GM21526 (cell line): Measurements from ENCODE around the gene ARHGAP44.

Experiments
- ATAC-seq: cut with Tn5 transposase; IDR thresholded peaks from one replicate; pipeline ENCODE4 v1.9.1; 2021; ENCODE audit warnings: moderate library complexity; ENCODE audit not compliant: unreplicated experiment, low FRiP score

The ARHGAP44 gene, protein sequence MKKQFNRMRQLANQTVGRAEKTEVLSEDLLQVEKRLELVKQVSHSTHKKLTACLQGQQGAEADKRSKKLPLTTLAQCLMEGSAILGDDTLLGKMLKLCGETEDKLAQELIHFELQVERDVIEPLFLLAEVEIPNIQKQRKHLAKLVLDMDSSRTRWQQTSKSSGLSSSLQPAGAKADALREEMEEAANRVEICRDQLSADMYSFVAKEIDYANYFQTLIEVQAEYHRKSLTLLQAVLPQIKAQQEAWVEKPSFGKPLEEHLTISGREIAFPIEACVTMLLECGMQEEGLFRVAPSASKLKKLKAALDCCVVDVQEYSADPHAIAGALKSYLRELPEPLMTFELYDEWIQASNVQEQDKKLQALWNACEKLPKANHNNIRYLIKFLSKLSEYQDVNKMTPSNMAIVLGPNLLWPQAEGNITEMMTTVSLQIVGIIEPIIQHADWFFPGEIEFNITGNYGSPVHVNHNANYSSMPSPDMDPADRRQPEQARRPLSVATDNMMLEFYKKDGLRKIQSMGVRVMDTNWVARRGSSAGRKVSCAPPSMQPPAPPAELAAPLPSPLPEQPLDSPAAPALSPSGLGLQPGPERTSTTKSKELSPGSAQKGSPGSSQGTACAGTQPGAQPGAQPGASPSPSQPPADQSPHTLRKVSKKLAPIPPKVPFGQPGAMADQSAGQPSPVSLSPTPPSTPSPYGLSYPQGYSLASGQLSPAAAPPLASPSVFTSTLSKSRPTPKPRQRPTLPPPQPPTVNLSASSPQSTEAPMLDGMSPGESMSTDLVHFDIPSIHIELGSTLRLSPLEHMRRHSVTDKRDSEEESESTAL

DNA sequence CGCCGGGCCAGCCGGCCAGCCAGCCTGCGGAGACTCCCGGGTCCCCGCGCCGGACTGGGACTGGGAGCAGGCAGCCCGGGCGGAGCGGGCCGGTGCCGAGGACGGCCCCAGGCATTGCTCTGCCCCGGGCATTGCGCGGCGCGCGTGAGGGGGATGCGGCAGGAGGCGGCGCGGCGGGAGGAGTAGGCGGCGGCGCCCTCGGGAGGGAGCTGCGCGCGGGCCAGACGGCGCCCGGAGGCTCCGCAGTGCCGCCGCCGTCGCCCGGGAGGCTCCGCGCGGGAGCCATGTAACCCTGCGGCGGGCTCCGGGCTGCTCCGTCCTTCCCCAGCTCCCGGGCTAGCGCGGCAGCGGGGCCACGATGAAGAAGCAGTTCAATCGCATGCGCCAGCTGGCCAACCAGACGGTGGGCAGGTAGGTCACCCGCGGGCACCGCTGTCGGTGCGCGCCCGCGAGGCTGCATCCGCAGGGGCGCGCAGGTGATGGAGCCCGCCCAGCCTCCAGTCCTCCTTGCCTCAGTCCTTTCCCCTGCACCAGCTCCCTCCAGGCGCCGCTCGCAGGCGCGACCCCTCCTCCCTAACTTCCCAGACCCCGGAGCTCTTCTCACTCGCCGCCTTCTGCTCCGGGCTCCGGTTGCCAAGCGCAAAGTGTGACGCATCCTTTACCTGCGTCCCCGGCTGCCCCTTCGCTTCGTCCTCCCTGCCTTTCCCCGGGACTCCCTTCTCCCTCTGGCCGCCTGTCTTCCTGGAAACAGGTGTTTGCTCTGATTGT, at the start of gene ARHGAP44:
Gene ARHGAP44 (plus strand): TSS at position 18 of the 768 bp plus-strand sequence. CDS start 341 bp downstream, at position 359.
- ATAC-seq: peak; percentile 82

DNA sequence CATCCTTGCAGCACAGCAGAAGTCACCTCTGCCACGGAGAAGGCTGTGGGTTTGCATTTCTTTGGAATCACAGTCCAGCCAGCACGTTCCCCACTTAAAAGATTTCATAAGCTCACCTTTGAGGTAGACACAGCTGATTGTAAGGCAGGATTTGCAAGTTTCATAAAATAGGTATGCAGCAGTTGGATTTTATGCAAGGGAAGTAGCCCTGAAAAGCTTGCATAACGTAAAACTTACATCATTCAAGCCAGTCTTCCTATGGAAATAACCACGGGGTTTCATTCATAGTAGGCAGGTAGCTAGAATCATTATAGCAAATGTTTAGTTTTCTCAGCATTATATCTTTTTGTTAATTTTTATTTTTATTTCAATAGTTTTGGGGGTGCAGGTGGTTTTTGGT, 49.8 kb upstream of the ARHGAP44 start:
- ATAC-seq: no peak

DNA sequence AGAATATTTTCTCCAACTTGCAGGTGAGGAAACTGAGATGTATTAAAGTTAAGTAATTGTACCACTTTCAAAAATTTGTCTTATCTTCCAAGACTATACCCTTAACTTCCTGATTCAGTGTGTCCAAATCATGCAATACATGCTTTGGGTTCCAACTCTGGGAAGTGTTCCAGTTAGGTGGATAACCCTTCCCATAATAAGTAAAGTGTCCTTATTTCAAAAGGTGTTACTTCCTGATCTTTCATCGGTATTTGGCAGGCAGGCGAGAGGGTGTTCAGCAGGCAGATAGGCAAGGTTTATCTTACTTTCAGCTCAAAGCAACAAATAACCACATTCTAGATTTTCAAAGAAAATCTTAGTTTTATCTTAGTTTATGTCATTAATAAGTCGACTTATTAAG, 46.3 kb upstream of the ARHGAP44 start:
- no peak for ATAC-seq

DNA sequence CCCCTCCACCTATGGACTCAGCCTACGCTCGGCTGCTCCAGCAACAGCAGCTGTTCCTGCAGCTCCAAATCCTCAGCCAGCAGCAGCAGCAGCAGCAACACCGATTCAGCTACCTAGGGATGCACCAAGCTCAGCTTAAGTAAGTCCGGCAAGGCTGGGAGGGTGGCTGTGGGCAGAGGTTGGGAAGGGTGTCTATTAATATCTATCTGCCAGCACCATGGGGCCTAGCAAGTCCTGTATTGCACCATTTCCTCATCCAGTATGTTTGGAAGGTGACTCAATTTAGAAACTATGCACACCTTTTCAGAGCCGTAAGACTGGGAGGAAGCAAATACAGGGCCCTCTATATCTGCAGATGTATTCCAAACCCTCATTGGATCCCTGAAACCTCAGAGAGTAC, 45.0 kb upstream of the ARHGAP44 start:
- ATAC-seq: no peak

DNA sequence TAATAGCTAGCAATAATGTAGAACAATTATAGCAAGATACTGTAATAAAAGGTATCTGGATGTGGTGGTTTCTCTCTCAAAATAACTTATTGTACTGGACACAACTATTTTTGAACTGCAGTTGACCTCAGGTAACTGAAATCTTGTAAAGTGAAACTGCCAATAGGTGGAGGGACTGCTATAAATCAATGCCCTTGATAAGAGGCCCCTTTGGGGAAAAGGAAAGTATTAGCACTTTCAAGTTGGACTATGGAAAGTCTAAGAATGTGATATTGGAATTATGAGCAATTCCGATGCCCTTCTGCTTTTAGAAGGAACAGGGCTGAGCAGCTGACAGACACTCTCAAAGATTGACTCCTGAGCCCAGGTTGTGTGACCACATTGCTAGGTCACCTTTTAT, 44.5 kb upstream of the ARHGAP44 start:
- no peak for ATAC-seq

DNA sequence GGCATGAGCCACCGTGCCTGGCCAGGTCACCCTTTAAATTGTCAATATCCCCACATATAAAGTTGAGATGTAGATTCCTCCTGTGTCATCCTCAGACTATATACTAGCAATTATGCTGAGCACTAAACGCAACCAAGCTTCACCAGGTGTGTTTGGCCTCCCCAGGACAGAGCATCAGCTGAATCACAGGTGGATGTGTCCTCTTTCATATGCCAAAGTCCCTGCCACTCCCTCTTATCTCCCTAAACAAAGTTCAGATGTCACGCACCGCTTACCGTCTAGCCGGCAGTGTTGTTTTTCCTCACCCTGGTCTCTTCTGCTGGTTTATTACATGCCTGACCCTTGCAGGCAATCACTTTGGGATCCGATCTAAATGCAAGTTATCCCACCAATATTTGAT, 43.8 kb upstream of the ARHGAP44 start:
- ATAC-seq: no peak

DNA sequence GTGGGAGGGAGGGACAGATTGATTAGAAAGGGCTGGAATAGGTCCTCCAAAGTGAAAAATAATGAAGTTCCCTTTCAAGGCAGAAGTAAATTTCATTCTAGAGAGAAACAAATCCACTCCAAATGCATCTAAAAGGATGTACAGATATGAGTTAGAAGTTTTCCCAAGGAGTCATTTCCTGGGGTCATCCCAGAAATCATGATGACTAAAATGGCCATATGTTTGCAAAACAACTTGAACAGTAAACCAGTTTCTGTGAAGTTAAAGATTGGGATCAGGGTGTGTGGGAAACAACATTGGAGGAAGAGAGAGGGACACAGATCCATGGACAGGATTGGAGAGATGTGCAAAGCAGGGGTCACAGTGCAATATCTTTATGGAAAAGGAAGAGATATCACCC, 32.5 kb upstream of the ARHGAP44 start:
- no peak for ATAC-seq

DNA sequence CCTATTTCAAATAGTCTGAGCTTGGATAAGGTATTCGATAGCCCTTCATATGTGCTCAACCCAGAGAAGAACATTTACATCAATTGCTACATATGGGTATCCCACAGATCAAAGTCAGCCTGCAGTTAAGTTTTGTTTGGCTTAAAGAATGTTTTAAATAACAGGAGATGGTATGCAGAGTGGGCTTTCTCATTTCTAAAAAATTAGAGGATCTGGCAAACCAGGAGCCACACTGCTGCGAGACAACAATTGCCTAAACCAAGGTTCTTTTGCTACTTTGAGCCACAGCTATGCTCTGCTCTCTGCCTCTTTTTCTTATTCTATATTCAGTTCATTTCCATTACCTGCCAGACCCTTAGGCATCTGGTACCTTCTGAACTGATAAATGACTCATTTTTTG, 30.2 kb upstream of the ARHGAP44 start:
- no peak for ATAC-seq

DNA sequence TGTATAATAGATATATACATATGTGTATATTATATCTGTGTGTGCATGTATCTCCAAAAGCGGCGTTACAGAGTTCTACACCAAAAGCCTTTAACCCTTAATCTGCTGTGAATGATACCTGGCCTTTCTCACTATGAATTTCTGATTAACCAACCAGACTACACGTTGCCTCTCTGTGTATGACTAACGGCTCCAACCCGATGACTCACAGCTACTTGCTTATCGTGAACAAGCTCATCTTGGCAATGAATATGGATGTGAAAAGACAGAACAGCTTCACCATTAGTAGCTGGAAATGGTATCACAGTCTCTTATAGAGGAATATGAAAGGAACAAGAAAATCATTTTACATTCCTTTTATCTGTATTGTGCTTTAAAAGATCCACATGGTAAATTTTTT, 23.8 kb upstream of the ARHGAP44 start:
- no peak for ATAC-seq

DNA sequence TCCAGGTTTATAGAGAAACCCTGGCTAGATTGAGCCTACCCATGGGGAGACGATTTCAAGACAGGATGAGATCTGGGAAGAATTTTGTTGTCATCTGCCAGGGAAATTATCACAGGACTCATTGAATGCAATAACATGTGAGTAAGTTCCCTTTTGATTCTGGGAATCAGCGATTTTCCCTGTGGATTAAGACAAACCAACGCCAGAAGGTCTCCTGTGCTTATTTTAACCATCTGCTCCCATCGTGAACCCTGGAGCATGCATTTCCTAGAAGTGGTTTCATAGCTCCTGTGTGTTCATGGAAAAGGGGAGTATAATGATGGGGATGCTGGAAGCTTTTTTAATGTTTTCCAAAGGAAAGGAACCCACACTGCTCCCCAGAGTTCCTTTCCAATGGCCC, 21.0 kb upstream of the ARHGAP44 start:
- no peak for ATAC-seq

DNA sequence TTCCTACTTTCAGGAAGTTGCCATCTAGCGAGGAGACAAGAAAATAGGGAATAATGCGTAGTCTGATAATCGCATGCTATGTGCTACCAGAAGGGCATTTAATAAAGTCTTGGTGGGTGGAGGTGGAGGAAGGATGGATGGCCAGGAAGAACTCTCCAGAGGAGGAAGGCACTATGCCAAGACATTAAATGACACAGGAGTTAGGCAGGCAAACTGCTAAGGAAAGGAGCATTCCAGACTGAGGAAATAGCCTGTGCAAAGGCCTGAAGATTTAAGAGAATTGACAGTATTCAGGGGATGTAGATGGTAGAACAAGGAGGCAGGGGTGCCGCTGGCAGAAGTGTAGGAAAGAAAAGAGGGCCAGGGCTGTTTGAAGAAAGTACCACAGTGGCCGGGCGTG, 19.3 kb upstream of the ARHGAP44 start:
- ATAC-seq: no peak

DNA sequence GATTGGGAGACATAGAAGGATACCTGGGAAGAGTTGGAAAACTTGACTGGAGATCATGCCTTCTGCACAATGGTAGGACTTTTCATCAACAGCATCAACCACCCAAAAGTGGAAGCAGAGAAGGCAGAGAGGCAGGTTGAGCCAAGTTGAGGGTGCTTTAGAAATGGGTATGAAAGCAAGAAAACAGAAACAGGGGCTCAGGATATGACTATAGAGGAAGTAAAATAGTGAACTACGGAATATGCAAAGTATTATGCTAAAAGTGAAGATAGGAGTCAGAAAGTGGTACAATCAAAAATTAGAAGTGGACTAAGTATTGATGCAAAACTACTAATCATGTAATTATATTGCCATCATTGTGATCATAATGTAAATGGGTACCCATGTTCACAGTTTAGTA, 16.1 kb upstream of the ARHGAP44 start:
- no peak for ATAC-seq

DNA sequence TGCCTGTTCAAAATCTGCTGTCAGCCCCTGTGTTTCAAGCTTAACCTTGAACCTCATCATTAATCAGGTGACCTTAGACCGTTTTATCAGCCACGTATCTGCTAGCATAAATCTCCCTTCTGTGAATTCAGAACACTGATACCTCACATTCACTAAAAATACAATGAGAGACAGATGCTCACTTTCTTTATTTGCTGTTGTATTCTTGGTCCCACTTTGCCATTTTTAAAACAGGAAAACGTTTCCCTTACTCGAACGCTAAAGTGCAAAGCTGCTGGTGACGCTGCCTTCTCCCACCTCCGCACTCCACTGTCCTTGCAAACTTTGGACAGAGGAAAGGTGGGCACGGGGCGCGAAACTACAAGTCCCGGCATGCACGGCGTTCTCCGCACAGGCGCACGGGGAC, 220 bp upstream of the ARHGAP44 start:
- ATAC-seq: peak; percentile 90

DNA sequence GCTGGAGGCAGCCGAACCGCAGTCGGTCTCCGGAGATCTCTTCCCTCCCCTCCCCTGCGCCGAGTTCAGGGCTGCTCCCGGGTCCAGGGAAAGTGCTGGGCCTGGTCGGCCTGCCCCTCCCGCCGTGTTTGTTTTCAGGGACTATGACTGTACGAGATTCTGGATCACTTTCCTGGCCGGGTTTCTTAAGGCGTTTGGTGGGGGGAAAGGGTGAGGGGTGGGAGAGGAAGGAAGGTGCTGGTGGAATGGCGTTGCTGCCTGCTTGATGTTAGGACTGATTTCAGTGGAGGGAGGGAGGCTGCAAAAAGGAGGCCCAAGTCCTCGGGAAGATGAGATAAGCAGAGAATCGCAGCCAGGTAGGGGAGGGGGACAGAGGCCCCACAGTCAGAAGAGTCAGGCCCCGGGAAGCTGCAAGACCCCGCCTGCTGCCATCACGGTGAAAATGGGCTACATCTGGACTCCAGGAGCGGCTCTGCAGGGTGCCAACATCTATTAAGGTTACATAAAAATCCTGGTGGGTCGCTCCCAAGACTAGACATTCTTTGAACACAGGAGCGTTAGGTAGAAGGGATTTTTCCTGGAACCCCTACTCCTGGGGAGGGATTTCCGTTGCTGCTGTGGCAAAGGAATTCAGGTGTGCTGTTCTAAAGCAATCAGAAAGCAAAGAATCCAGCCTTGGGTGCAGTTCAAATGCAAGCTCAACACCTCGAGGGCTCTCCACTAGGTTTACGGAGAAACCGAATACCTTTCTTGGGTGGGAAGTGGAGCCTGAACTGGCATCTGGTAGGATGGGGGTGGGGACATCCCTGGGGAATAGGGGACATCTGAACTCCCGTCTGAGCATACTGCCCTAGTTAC, 1.2 kb downstream of the ARHGAP44 start:
- ATAC-seq: no peak

DNA sequence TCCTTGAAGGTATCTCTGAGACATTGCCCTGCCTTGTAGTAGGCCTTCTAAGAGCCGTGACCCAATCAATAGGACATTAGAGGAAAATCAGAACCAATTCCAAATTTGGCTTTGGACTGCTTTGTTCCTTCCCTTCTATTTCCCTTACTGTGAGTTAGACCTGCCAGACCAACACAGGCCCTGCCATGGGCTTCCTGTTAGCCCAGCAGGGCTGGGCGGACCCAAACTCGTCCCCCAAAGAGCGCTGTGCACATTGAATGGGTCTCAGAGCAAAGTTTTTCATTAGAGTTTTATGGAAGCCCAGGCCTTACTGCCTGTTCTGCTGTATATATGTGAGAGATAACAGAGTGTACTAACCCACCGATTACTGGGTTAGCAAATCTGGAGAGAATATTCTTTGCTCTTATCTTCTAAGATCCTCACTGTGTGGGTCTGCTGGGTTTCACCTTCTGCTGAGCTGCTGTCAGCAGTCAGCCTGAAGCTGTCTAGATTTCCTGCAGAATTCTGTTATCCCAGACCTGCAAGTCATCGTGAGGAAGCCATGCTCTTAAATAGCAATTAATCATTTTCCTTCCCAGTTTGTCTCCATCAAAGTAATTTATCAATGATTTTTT, 5.7 kb downstream of the ARHGAP44 start:
- ATAC-seq: no peak

DNA sequence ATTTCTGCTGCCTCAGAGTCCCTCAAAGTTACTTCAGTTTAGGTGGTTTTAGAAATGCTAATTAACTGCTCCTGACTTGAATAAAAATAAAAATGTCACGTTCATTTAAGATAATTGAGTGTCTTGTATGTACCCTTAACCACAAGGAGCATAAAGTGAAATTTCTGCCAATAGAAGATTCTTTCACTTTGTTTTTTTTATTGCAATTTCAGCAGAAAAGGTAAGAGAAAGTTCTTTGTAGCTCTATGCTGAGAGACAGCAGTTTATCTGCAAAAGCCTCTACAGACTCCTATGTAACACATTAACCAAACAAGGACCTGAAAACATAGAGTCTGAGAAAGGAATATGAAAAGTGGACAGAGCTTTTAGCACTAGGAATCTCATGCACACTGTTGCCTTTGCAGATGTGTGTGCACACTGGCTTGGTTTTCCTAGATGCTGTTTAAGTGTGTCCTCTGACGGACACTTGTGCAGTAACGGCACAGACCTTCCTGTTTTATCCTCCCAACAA, 11.6 kb downstream of the ARHGAP44 start:
- ATAC-seq: no peak

DNA sequence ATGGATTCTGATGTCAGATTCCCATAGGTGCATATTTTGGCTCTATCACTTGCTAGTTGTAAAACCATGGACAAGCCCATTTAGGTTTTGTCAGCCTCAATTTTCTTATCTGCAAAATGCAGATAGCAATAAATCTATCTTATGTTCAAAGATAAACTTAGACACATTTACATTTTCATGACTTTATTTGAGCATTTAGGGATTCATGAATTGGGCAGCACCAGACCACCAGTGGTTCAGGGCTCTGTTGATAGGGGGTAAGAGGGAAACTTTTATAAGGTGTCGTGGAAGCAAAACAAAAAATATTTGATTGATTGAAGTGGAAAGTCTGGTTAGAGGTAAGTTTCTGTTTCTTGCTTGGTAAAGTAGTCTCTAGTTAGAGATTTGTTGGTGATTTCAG, 17.3 kb downstream of the ARHGAP44 start:
- no peak for ATAC-seq

DNA sequence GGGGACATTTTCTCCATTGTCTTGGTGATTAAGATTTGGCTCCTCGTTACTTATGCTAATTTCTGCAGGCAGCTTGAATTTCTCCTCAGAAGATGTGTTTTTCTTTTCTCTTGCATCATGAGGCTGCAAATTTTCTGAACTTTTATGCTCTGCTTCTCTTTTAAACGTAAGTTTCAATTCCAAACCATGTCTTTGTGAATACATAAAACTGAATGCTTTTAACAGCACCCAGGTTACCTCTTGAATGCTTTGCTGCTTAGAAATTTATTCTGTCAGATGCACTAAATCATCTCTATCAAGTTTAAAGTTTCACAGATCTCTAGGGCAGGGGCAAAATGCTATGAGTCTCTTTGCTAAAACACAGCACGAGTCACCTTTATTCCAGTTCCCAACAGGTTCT, 19.4 kb downstream of the ARHGAP44 start:
- no peak for ATAC-seq

DNA sequence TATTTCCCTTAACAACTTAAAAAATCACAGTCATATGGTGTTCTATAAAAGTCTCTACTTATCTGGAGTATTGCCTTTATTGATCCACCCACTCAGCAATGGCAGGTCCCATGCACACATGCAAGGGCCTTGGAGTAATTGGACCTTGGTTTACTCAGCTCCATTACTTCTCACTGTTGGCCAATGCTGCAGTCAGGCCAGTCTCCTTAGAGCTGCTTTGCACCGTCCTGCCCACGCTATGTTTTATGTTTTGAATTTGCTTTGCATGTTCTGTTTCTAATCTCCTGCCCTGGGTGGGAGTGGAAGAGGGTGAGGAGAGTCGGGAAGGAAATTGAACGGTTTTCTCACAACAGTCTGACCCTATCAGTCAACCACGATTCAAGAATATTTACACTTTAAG, 23.6 kb downstream of the ARHGAP44 start:
- no peak for ATAC-seq

DNA sequence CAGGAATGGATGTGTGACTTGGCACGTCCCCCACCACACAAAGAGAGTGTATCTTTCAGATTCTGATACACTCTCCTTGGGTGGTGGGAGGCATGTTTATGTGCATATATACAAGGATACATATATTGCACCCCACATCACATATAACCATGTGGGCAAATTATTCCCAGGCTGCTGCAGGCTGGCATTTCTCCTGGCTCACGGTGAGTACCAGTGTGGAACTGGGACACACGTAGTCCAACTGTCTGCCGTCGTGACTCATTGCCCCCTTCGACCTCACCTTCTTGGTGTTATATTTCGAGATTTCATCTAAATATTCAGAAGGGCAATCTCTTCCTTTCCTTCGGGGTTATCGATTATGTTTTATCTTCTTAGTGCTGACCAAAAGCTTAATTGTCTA, 24.4 kb downstream of the ARHGAP44 start:
- ATAC-seq: no peak
